22Rv1 (cell line): ENCODE data around the gene LCE3A.

Experiments
- ZFX ChIP-seq: fragments of 450-650 bp; IDR thresholded peaks from 2 replicates; pipeline ENCODE4 v1.6.1; 2017; ENCODE audit warnings: antibody characterized with exemption, borderline replicate concordance
- TF ChIP-seq, protein P1 (sequence below): fragments of 450-650 bp; IDR thresholded peaks from 2 replicates; pipeline ENCODE4 v1.5.1; 2017; ENCODE audit warnings: mild to moderate bottlenecking

- TF ChIP-seq, protein P1, sequence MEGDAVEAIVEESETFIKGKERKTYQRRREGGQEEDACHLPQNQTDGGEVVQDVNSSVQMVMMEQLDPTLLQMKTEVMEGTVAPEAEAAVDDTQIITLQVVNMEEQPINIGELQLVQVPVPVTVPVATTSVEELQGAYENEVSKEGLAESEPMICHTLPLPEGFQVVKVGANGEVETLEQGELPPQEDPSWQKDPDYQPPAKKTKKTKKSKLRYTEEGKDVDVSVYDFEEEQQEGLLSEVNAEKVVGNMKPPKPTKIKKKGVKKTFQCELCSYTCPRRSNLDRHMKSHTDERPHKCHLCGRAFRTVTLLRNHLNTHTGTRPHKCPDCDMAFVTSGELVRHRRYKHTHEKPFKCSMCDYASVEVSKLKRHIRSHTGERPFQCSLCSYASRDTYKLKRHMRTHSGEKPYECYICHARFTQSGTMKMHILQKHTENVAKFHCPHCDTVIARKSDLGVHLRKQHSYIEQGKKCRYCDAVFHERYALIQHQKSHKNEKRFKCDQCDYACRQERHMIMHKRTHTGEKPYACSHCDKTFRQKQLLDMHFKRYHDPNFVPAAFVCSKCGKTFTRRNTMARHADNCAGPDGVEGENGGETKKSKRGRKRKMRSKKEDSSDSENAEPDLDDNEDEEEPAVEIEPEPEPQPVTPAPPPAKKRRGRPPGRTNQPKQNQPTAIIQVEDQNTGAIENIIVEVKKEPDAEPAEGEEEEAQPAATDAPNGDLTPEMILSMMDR, result no peak
- TF ChIP-seq ZFX, result no peak
Observed at GRCh38 chr1:152582647-152583046, 40.3 kb downstream of the LCE3A start.
